HepG2 (cell line): Measurements from ENCODE around the gene GDE1. TPM values are rescaled to one million over a fixed set of nuclear protein-coding genes. Genes with fewer than 3 reads are reported as not detected.

ENCODE experiments used
- DBP ChIP-seq: sonication (generic); formaldehyde crosslinking; IDR thresholded peaks from 2 replicates; pipeline ENCODE4 v1.4.0; 2020; ENCODE audit warnings: missing genetic modification reagents; ENCODE audit errors: not compliant biosample characterization
- GLMP ChIP-seq: sonication (generic); formaldehyde crosslinking; IDR thresholded peaks from 2 replicates; pipeline ENCODE4 v1.9.0; 2021; ENCODE audit warnings: missing genetic modification reagents, mild to moderate bottlenecking, borderline replicate concordance
- HIC2 ChIP-seq: sonication (generic); formaldehyde crosslinking; IDR thresholded peaks from 2 replicates; pipeline ENCODE4 v1.9.0; 2022; ENCODE audit warnings: low read depth, missing genetic modification reagents
- MTF2 ChIP-seq: sonication (generic); formaldehyde crosslinking; IDR thresholded peaks from 2 replicates; pipeline ENCODE4 v1.5.0; 2020; ENCODE audit warnings: missing genetic modification reagents, borderline replicate concordance
- NAIF1 ChIP-seq: sonication (generic); formaldehyde crosslinking; IDR thresholded peaks from 2 replicates; pipeline ENCODE4 v1.5.0; 2020; ENCODE audit warnings: mild to moderate bottlenecking, missing genetic modification reagents, borderline replicate concordance
- NCOA1 ChIP-seq: sonication (generic); formaldehyde crosslinking; IDR thresholded peaks from 2 replicates; pipeline ENCODE4 v1.9.0; 2021; ENCODE audit warnings: missing genetic modification reagents
- NFE2 ChIP-seq: sonication (generic); formaldehyde crosslinking; IDR thresholded peaks from 2 replicates; pipeline ENCODE4 v1.4.0; 2020; ENCODE audit warnings: missing genetic modification reagents
- NR2C2 ChIP-seq: sonication (generic); formaldehyde crosslinking; IDR thresholded peaks from 2 replicates; pipeline ENCODE4 v1.4.0; 2020; ENCODE audit warnings: missing genetic modification reagents, mild to moderate bottlenecking, moderate library complexity, borderline replicate concordance
- NRL ChIP-seq: sonication (generic); formaldehyde crosslinking; IDR thresholded peaks from 2 replicates; pipeline ENCODE4 v1.5.0; 2020; ENCODE audit warnings: missing genetic modification reagents, mild to moderate bottlenecking, moderate library complexity, borderline replicate concordance
- PHF21A ChIP-seq: sonication (generic); formaldehyde crosslinking; IDR thresholded peaks from 2 replicates; pipeline ENCODE4 v1.5.0; 2020; ENCODE audit warnings: mild to moderate bottlenecking, missing genetic modification reagents
- SOX5 ChIP-seq: IDR thresholded peaks from 2 replicates; pipeline ENCODE4 v1.6.1; 2016; ENCODE audit warnings: borderline replicate concordance
- SYNCRIP ChIP-seq: fragments of 200-400 bp; formaldehyde crosslinking; IDR thresholded peaks from 2 replicates; pipeline ENCODE4 v1.6.1; 2018; ENCODE audit warnings: mild to moderate bottlenecking, low read depth, low read length; ENCODE audit not compliant: insufficient read depth
- ZNF12 ChIP-seq: sonication (generic); formaldehyde crosslinking; IDR thresholded peaks from 2 replicates; pipeline ENCODE4 v1.5.0; 2020; ENCODE audit warnings: missing genetic modification reagents
- ZNF276 ChIP-seq: sonication (generic); formaldehyde crosslinking; IDR thresholded peaks from 2 replicates; pipeline ENCODE4 v1.4.0; 2020; ENCODE audit warnings: mild to moderate bottlenecking, low read depth, missing genetic modification reagents
- ZNF335 ChIP-seq: sonication (generic); formaldehyde crosslinking; IDR thresholded peaks from 2 replicates; pipeline ENCODE4 v1.4.0; 2020; ENCODE audit warnings: missing genetic modification reagents
- ZNF354B ChIP-seq: sonication (generic); formaldehyde crosslinking; IDR thresholded peaks from 2 replicates; pipeline ENCODE4 v1.8.0; 2022; ENCODE audit warnings: mild to moderate bottlenecking, missing genetic modification reagents
- ZNF430 ChIP-seq: sonication (generic); formaldehyde crosslinking; IDR thresholded peaks from 2 replicates; pipeline ENCODE4 v1.9.0; 2021; ENCODE audit warnings: mild to moderate bottlenecking, missing genetic modification reagents
- ZUFSP ChIP-seq: sonication (generic); formaldehyde crosslinking; IDR thresholded peaks from 2 replicates; pipeline ENCODE4 v1.9.0; 2021; ENCODE audit warnings: missing genetic modification reagents, mild to moderate bottlenecking, borderline replicate concordance
- ZXDC ChIP-seq: sonication (generic); formaldehyde crosslinking; IDR thresholded peaks from 2 replicates; pipeline ENCODE4 v1.5.0; 2020; ENCODE audit warnings: mild to moderate bottlenecking, missing genetic modification reagents
- polyA plus RNA-seq, 8 experiments: library from polyadenylated mRNA; depleted of rRNA in 3 of 8; stranded (reverse) in 7 of 8; unstranded in 1 of 8; fragments of >200 nt; fragmentation: Illumina TruSeq in 4 of 8; extraction: Trizol in 4 of 8; gene quantifications; 2 replicates each; pipeline versions ENCODE4 v1.2.1 to v1.2.3, GENCODE V29; 2011 to 2016; ENCODE audit warnings: low read depth in 4 of 8, missing spikeins in 1 of 8, mixed read lengths in 1 of 8; ENCODE audit not compliant: insufficient read depth in 1 of 8
- total RNA-seq, 5 experiments: library from RNA; depleted of rRNA; stranded (reverse); fragments of >200 nt; fragmentation: Illumina TruSeq; extraction: Trizol; gene quantifications; 2 replicates each; pipeline ENCODE4 v1.2.3, GENCODE V29; 2016; ENCODE audit warnings: low read depth in 1 of 5

Gene GDE1
- total and polyA plus RNA-seq, 2 of the 13 experiments (the other 11 are each of a cell fraction or from before 2014, with no cell fraction given) = 35.9 to 59.0 TPM

- no peak for TF ChIP-seq ZXDC (CRISPR knock-in tag)
- no peak for TF ChIP-seq NRL
- TF ChIP-seq NCOA1 (CRISPR knock-in tag) = no peak
- TF ChIP-seq ZNF335 (CRISPR knock-in tag) = peak; percentile 87; the same call in 1 of the 2 replicates
- TF ChIP-seq SYNCRIP = no peak
- TF ChIP-seq NR2C2 = peak; percentile 50; the same call in 1 of the 2 replicates
- 0 out of 2 replicates have a peak, but pooled peaks have one; percentile 39 for TF ChIP-seq HIC2 (CRISPR knock-in tag)
- TF ChIP-seq ZUFSP (CRISPR knock-in tag) = no peak
- TF ChIP-seq GLMP = no peak
- peak; percentile 86 for TF ChIP-seq PHF21A (CRISPR knock-in tag)
- no peak for TF ChIP-seq ZNF354B (CRISPR knock-in tag)
- peak; percentile 74 for TF ChIP-seq ZNF12 (CRISPR knock-in tag)
- no peak for TF ChIP-seq MTF2 (CRISPR knock-in tag)
- TF ChIP-seq NFE2 (CRISPR knock-in tag) = no peak
- TF ChIP-seq ZNF430 (CRISPR knock-in tag) = peak; percentile 75
- no peak for TF ChIP-seq ZNF276
- TF ChIP-seq NAIF1 (CRISPR knock-in tag) = no peak
- no peak for TF ChIP-seq DBP
- TF ChIP-seq SOX5 = peak; percentile 95
These were observed 20.4 kb upstream of the GDE1 start (continued) for GRCh38 chr16:19542138-19542821.
